ENCODE measurements around the gene PIN1. TPM values are rescaled to one million over a fixed set of nuclear protein-coding genes. Genes with fewer than 3 reads are reported as not detected.
"Not testable (repeated sequence)": the region's sequence is repeated elsewhere in the genome, so short reads cannot be mapped to it uniquely, and the experiment has no call there.

Gene PIN1
- polyA plus RNA-seq, 1 donor from 2014 or later, result 77.4 TPM

DNA sequence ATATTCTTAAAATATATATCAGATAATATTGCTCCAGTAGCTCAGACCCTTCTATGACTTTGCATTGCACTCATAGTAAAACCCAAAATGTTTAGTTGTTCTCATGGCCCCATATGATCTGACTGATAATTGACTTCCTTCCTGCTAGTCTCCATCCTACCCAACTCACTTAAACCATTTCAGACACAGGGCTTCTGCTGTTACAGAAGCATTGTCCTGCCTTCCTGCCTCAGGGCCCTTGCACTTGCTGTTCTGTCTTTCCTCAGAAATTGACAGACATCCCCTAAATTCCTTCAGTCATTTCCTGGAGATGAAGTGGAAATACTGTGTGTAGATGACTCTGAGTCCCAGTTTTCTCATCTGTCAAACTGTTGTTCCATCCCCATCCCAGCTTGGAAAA is 36.0 kb upstream of the PIN1 start:
- Mint-ChIP-seq H3K4me3 (no peak overlapping the region), H3K27ac (no peak overlapping the region), H3K9me3 (no peaks in the 10 kb centered on the region)

DNA sequence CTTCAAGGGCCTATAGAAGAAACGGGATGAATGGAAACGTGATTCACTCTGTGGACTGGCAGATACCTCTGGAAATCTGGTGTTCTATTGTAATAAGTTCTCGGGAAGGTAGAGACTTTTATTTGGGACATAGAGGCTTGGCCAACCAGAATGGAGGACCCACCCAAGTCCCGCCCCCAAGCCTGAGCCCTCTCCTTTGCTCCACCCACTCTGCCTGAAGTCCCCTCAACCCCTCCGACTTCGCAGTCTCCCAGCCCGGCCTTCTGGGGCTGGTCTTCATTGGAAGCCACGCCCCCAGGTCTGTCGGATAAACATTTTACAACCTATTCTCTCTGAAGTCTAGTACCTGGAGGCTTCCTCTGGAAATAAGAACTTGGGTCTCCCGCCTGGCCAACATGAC is 33.1 kb upstream of the PIN1 start:
- peak overlapping the region in 2 of 3 donors; percentile 64 to 71 for H3K27ac Mint-ChIP-seq
- no peaks in the 10 kb centered on the region for H3K36me3 Mint-ChIP-seq
- no peaks in the 10 kb centered on the region for H3K27me3 Mint-ChIP-seq
- H3K9me3 Mint-ChIP-seq, result no peaks in the 10 kb centered on the region
- no peak overlapping the region for H3K4me3 Mint-ChIP-seq
- peaks cover 0 to 4% (median 2%) of the 10 kb centered on the region in 3 donors for H3K4me1 Mint-ChIP-seq

More for the DNA sequence above, 36.0 kb upstream of the PIN1 start:
- Mint-ChIP-seq H3K4me1 (peaks cover 6 to 9% (median 6%) of the 10 kb centered on the region in 3 donors), H3K36me3 (no peaks in the 10 kb centered on the region), H3K27me3 (no peaks in the 10 kb centered on the region)

DNA sequence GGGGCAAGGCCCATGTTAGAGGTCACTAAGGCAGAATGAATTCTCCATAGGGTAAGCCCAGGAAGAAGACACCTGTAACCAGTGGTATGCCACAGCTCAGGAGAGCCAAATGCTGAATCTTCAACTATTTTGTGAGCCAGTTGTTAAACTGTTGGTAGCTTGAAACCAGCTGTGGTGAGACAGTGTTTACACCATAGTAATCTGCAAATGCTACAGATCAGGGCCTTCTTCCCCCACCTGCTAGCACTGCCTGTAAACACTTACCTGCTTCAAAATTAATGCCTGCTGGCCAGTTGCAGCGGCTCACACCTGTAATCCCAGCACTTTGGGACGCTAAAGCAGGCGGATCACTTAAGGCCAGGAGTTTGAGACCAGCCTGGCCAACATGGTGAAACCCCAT is 28.3 kb upstream of the PIN1 start:
- Mint-ChIP-seq H3K4me3 (peak overlapping the region in 1 of 4 donors; percentile 32), H3K9me3 (no peaks in the 10 kb centered on the region), H3K27ac (no peak overlapping the region), H3K36me3 (peaks cover 10% of the 10 kb centered on the region), H3K27me3 (no peaks in the 10 kb centered on the region), H3K4me1 (peaks cover 0 to 3% (median 0%) of the 10 kb centered on the region in 3 donors)

DNA sequence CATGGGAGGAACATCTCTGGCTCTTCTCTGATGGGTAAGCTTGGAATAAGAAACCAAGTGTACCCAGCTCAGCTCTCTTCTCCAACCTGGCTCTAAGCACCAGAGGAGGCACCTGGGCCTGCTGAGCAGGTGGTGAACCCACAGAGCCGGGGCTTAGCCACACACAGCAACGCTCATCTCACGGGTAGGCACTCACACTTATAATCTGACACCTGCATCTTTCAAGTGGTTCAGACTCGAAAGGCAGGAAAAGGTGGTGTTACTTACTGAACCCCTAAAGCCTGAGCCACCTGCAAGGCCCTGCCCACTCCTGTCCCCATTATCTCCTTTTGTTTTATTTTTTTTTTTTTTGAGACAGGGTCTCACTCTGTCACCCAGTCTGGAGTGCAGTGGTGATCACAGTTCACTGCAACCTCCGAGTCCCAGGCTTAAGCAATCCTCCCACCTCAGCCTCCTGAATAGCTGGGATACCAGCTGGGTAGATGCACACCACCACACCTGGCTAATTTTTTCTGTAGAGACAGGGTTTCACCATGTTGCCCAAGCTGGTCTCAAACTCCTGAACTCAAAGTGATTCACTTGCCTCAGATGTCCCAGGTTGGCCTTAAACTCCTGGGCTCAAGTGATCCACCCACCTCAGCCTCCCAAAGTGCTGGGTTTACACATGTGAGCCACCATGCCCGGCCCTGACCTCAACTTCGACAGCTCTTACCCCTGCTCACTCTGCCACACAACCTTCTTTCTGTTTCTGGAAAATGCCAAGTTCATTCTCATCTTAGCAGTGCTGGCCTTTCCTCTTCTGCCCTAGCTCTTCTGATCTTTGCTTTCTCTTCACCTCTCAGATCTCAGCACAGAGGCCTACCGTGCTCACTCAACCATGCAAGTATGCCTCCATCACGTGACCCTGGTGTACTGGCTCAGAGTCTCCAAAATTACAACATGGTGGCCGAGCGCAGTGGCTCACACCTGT is 26.0 kb upstream of the PIN1 start:
- H3K9me3 Mint-ChIP-seq, result peaks cover 0 to 2% (median 0%) of the 10 kb centered on the region in 3 donors
- peaks cover 13% of the 10 kb centered on the region for H3K36me3 Mint-ChIP-seq
- peaks cover 0 to 4% (median 3%) of the 10 kb centered on the region in 3 donors for H3K4me1 Mint-ChIP-seq
- no peak overlapping the region for H3K27ac Mint-ChIP-seq
- H3K27me3 Mint-ChIP-seq, result no peaks in the 10 kb centered on the region
- no peak overlapping the region for H3K4me3 Mint-ChIP-seq

DNA sequence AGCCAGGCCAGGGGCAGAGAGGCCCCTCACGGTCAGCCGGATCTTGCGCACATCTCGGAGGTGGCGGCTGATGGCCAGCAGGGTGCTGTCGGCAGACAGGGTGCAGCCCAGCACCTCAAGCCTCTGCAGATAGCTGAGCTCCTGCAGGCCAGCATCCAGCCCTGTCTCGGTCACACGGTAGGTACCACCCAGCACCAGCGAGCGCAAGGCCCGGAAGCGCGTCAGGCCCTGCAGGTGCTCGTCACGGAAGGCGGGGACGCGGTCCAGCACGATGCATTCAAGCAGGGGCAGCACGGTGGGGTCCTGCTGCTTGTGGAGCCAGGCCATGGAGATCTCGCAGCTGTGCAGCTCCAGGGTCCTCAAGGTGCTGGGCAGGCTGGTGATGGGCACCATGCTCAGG is 24.0 kb upstream of the PIN1 start:
- Mint-ChIP-seq H3K4me3 (no peak overlapping the region), H3K36me3 (peaks cover 13% of the 10 kb centered on the region), H3K9me3 (peaks cover 1 to 3% (median 2%) of the 10 kb centered on the region in 3 donors), H3K27ac (no peak overlapping the region), H3K4me1 (peaks cover 0 to 5% (median 3%) of the 10 kb centered on the region in 3 donors), H3K27me3 (no peaks in the 10 kb centered on the region)

DNA sequence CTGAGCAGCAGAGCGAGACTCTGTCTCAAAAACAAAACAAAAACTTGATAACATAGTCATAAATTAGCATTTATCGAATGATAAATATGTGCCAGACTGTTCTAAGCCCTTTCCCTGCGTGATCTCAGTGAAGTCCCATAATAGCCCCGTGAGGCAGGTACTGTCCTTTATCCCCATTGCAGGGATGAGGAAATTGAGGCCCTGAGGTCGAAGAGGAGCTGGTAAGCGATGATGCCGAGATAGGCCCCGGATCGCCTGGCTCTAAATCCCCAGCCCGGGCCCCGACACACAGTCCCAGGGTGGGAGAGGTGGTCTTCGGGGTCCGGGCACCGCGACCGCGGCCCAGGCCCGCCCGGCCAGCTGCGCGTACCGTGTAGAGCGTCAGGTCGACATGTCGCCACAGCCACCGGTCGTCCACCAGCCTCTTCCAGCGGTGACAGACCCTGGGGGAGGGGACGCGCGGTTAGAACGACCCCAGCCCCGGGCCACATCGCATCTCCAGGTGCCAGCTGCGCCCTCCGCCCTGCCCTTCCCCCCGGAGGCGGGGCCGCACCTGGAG is 16.9 kb upstream of the PIN1 start:
- Mint-ChIP-seq H3K27ac (peak overlapping the region; percentile 86 to 97 (median 93)), H3K27me3 (no peaks in the 10 kb centered on the region), H3K36me3 (peaks cover 9% of the 10 kb centered on the region), H3K9me3 (peaks cover 3 to 7% (median 6%) of the 10 kb centered on the region in 3 donors), H3K4me3 (peak overlapping the region; percentile 81 to 96 (median 93)), H3K4me1 (peaks cover 9 to 14% (median 11%) of the 10 kb centered on the region in 3 donors)

DNA sequence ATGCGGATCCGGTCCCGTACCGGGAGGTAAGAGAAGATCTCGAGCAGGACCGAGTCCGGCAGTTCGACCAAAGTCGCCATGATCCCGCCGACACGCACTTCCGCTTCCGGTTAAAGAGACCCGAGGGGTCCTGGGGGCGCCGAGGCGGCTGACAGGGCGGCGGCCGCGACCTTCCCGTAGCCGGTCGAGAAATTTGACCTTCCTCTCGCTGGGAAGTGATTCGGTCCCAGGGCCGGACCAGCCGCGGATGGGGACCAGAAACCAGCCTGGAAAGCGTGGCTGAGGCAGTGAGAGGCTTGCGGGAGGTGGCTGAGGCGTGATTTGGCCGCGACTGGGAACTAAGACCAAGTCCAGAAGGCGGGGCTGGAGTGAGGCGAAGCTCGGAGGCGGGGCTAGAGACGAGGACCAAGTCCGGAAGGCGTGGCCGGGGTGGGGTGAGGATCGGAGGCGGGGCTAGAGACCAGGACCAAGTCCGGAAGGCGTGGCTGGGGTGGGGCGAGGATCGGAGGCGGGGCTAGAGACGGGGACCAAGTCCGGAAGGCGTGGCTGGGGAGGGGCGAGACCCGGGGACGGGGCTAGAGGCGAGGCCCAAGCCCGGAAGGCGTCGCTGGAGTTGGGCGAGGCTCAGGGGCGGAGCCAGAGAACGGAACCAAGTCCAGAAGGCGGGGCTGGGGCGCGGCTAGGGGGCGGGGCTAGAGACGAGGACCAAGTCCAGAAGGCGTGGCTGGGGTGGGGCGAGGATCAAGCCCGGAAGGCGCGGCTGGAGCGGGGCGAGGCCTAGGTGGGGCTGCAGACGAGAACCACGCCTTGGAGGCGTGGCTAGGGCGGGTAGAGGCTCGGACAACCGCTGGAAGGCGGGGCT is 16.2 kb upstream of the PIN1 start, which contains the start of gene FBXL12:
Gene FBXL12, minus strand, starts transcription at position 346 of the 862 bp plus-strand sequence. Its CDS starts 266 bp downstream, at position 80.
- Mint-ChIP-seq H3K27ac (peak within 1 kb of the TSS; percentile 86 to 97 (median 93)), H3K4me1 (peaks cover 6 to 14% (median 11%) of the 10 kb centered on the region in 3 donors), H3K4me3 (peak within 1 kb of the TSS; percentile 81 to 96 (median 93)), H3K9me3 (peaks cover 3 to 6% (median 6%) of the 10 kb centered on the region in 3 donors), H3K36me3 (peaks cover 6% of the 10 kb centered on the region), H3K27me3 (no peaks in the 10 kb centered on the region)

DNA sequence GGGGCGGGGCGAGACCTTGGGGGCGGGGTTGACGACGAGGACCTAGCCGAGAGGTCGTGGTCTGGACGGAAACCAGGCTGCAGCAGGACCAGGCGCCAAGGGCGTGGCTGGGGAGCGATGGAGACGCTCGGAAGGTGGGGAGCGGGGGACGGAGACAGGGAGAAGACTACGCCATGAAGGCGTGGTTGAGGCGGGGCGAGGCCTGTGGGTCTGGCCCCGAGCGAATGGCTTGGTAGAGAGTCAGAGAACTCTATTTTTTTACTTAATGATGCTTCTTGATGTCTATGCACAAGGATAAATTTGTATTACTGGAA is 15.6 kb upstream of the PIN1 start:
- H3K27me3 Mint-ChIP-seq, result no peaks in the 10 kb centered on the region
- peaks cover 6% of the 10 kb centered on the region for H3K36me3 Mint-ChIP-seq
- H3K4me1 Mint-ChIP-seq, result peaks cover 4 to 14% (median 11%) of the 10 kb centered on the region in 3 donors
- peak overlapping the region; percentile 81 to 96 (median 93) for H3K4me3 Mint-ChIP-seq
- peaks cover 3 to 6% (median 6%) of the 10 kb centered on the region in 3 donors for H3K9me3 Mint-ChIP-seq
- H3K27ac Mint-ChIP-seq, result peak overlapping the region; percentile 86 to 97 (median 93)

DNA sequence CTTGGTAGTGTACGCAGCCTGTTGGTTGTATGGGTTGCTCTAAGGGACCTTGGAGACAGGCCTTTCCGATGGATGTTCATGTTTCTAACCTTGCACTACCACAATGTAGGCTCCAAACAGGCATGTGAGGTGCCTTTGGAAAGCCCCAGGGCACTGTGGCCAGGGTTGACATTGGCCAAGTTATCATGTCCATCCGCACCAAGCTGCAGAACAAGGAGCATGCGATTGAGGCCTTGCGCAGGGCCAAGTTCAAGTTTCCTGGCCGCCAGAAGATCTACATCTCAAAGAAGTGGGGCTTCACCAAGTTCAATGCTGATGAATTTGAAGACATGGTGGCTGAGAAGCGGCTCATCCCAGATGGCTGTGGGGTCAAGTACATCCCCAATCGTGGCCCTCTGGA is 15.1 kb upstream of the PIN1 start:
- peak overlapping the region in 1 of 3 donors; percentile 86 for H3K27ac Mint-ChIP-seq
- H3K27me3 Mint-ChIP-seq, H3K36me3 Mint-ChIP-seq, H3K9me3 Mint-ChIP-seq: not testable (repeated sequence)
- H3K4me3 Mint-ChIP-seq, result peak overlapping the region in 3 of 4 donors; percentile 81 to 96 (median 95)
- H3K4me1 Mint-ChIP-seq, result peaks cover 4 to 14% (median 11%) of the 10 kb centered on the region in 3 donors

DNA sequence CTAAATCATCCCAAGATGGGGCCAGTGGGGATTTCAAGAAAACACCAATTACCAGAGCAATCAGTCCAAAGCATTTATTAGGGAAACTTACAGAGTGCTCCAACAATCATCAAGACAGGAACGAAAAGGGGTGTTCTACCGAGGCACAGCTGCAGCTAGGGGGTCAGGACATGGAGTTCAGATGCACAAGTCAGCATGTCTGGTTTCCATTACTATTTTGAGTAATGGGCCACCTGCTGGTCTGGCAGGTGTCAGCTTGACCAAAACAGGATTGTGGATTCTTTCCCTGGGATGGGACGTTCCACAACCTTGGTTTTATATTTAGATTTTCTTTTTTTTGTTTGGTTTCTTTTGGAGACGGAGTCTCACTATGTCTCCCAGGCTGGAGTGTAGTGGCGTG is 11.3 kb upstream of the PIN1 start:
- no peak overlapping the region for H3K27ac Mint-ChIP-seq
- peak overlapping the region in 2 of 4 donors; percentile 52 to 68 for H3K4me3 Mint-ChIP-seq

DNA sequence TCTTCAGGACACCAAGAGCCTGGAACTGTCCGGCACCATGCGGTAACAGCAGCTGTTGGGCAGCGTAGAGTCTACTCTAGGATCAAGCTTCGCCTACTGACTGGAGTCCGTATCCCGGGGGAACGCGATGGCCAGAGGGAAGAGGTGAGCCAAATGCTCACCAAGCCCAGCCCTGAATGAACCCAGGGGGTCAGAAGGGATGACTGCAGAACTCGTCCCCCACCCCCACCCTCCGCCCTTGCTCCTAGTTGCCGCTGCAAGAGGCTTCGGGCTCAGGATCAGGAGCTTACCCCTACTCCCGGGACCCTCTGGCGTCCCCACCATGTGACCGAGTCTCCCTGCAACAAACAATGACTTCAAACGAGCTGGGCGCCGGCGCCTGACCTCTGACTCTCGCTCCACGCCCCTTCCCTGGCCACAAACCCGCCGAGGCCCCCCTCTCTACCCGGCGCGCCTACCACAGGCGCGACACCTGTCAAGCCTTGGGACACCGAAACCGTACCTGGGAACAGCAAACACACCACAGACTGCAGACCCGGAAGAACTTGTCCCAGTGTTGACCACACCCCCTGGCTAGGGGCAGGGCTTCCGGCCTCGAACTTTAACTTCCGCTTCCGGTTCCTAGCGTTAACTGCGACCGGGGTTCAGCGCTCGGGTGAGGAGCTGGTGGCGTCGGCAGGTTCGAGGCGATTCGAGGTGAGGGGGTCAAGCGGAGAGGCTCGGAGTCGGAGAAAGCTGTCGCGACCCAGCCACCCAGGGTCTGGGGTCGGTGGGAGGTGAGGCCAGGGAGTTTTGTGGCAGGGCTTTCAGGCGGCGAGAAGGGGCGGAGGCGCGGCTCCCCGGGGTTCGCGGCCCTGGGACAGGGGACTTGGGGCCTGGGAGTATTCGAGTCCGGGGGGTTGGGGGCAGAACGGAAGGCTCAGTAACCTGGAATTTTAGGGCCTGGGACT is 7.6 kb upstream of the PIN1 start, which contains the start of gene UBL5:
Gene UBL5, plus strand, starts transcription at position 630 of the 950 bp plus-strand sequence. CDS start 420 bp downstream, outside the sequence.
- H3K4me3 Mint-ChIP-seq, result peak within 1 kb of the TSS; percentile 97 to 100 (median 99)
- H3K27me3 Mint-ChIP-seq, result no peaks in the 10 kb centered on the region
- peak within 1 kb of the TSS; percentile 84 to 93 (median 86) for H3K27ac Mint-ChIP-seq
- H3K36me3 Mint-ChIP-seq, result peaks cover 9% of the 10 kb centered on the region
- H3K4me1 Mint-ChIP-seq, result peaks cover 18 to 21% (median 19%) of the 10 kb centered on the region in 3 donors
- H3K9me3 Mint-ChIP-seq, result no peaks in the 10 kb centered on the region

More for the DNA sequence above, 11.3 kb upstream of the PIN1 start:
- H3K36me3 Mint-ChIP-seq, result peaks cover 4% of the 10 kb centered on the region
- H3K27me3 Mint-ChIP-seq, result no peaks in the 10 kb centered on the region
- peaks cover 14 to 25% (median 21%) of the 10 kb centered on the region in 3 donors for H3K4me1 Mint-ChIP-seq
- H3K9me3 Mint-ChIP-seq, result no peaks in the 10 kb centered on the region

DNA sequence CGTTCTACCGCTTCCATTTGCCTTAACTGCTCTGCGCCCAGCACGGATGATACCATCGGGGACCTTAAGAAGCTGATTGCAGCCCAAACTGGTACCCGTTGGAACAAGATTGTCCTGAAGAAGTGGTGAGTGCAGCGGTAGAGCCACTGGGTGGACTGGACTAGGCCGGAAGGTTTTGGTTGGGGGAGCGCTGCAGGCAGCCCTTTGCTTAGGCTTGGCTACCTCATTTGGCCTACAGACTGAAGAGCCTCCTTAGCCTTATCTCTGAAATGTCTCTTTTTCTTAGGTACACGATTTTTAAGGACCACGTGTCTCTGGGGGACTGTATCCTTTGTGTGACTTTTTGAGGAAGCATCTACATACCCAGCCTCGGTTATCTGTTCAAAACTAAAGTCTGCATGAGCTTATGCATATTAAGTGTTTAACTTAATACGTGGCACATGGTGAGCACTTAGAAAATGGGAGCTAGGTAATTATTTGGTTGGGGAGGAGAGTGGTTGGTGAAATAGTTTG is 6.5 kb upstream of the PIN1 start:
- H3K4me1 Mint-ChIP-seq, result peaks cover 18 to 21% (median 19%) of the 10 kb centered on the region in 3 donors
- no peaks in the 10 kb centered on the region for H3K9me3 Mint-ChIP-seq
- no peaks in the 10 kb centered on the region for H3K27me3 Mint-ChIP-seq

DNA sequence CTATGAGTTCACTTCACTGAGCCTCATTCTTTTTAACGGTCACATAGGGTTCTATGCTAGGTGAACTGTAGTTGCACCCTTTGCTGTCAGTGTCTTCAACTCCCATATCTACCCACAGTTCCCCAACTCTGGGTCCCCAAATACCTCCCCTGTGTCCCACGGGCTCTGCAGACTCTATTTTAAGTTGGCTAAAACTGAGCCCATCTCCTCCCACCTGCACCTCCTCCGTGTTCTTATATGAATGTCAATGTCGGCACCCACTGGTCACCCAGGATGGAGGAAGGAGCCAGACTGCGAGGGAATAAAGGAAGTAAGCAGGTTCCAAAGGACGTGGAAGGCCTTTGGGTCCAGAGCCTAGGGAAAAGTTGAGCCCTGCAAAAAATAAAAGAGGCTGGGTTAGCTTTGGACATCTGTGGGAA is 802 bp upstream of the PIN1 start:
- peaks cover 9% of the 10 kb centered on the region for H3K36me3 Mint-ChIP-seq
- H3K27me3 Mint-ChIP-seq, result no peaks in the 10 kb centered on the region
- peaks cover 4 to 17% (median 11%) of the 10 kb centered on the region in 3 donors for H3K4me1 Mint-ChIP-seq
- no peaks in the 10 kb centered on the region for H3K9me3 Mint-ChIP-seq
- H3K4me3 Mint-ChIP-seq, result peak overlapping the region; percentile 28 to 98 (median 95)
- H3K27ac Mint-ChIP-seq, result peak overlapping the region; percentile 67 to 98 (median 93)

More for the DNA sequence above, 6.5 kb upstream of the PIN1 start:
- H3K36me3 Mint-ChIP-seq, result peaks cover 9% of the 10 kb centered on the region
- peak overlapping the region; percentile 97 to 100 (median 99) for H3K4me3 Mint-ChIP-seq
- peak overlapping the region; percentile 41 to 93 (median 86) for H3K27ac Mint-ChIP-seq

Data from IgD-negative memory B cell (primary cell).